Astrocyte (in vitro differentiated cells and primary cell): ENCODE measurements around the gene DNAJC5. TPM values are rescaled to one million over a fixed set of nuclear protein-coding genes. Genes with fewer than 3 reads are reported as not detected.

Experiments used
- DNase-seq: peaks from one replicate; pipeline ENCODE4 v3.0.0-alpha.2; 2010; ENCODE audit warnings: low read depth
- FAIRE-seq: peaks from 2 replicates; lab custom pipeline; 2011; peaks lifted over from hg19 to GRCh38; lab: Jason Lieb, UNC
- H2AFZ ChIP-seq: 2 replicates; pipeline ENCODE4 v1.6.0; 2012; ENCODE audit warnings: low read depth, low read length, inconsistent platforms
- H3K27ac ChIP-seq: 2 replicates; pipeline ENCODE4 v1.5.1; 2011; ENCODE audit warnings: low read depth, low read length, inconsistent platforms
- H3K27me3 ChIP-seq: 2 replicates; pipeline ENCODE4 v1.6.0; 2011; ENCODE audit warnings: low read length, inconsistent platforms; ENCODE audit not compliant: insufficient read depth
- H3K36me3 ChIP-seq: 2 replicates; pipeline ENCODE4 v1.5.1; 2011; ENCODE audit warnings: low read length, inconsistent platforms; ENCODE audit not compliant: insufficient read depth
- H3K4me1 ChIP-seq: 2 replicates; pipeline ENCODE4 v1.5.1; 2011; ENCODE audit warnings: low read length, inconsistent platforms; ENCODE audit not compliant: insufficient read depth
- H3K4me2 ChIP-seq: 2 replicates; pipeline ENCODE4 v1.6.0; 2012; ENCODE audit warnings: low read length, inconsistent platforms
- H3K4me3 ChIP-seq: 2 replicates; pipeline ENCODE4 v1.5.1; 2011; ENCODE audit warnings: low read depth, mild to moderate bottlenecking, low read length, inconsistent platforms; ENCODE audit not compliant: insufficient read depth
- H3K79me2 ChIP-seq: 2 replicates; pipeline ENCODE4 v1.6.0; 2012; ENCODE audit warnings: mild to moderate bottlenecking, low read length, inconsistent platforms; ENCODE audit not compliant: insufficient read depth
- H3K9ac ChIP-seq: 2 replicates; pipeline ENCODE4 v1.6.0; 2012; ENCODE audit warnings: mild to moderate bottlenecking, low read length, inconsistent platforms
- H3K9me3 ChIP-seq: 2 replicates; pipeline ENCODE4 v1.5.1; 2012; ENCODE audit warnings: low read depth, mild to moderate bottlenecking, low read length, inconsistent platforms; ENCODE audit not compliant: insufficient read depth
- H4K20me1 ChIP-seq: 2 replicates; pipeline ENCODE4 v1.6.0; 2012; ENCODE audit warnings: low read length, inconsistent platforms; ENCODE audit not compliant: insufficient read depth
- H3K27ac Mint-ChIP-seq: one replicate; pipeline ENCODE4 v1.8.0; 2021; ENCODE audit warnings: mild to moderate bottlenecking, mixed read lengths; ENCODE audit not compliant: unreplicated experiment
- H3K27me3 Mint-ChIP-seq: one replicate; pipeline ENCODE4 v1.8.0; 2021; ENCODE audit warnings: low read depth, mixed read lengths; ENCODE audit not compliant: unreplicated experiment
- H3K36me3 Mint-ChIP-seq: one replicate; pipeline ENCODE4 v1.8.0; 2021; ENCODE audit warnings: low read depth, mixed read lengths; ENCODE audit not compliant: unreplicated experiment
- H3K4me1 Mint-ChIP-seq: one replicate; pipeline ENCODE4 v1.8.0; 2021; ENCODE audit warnings: low read depth, mixed read lengths; ENCODE audit not compliant: unreplicated experiment
- H3K4me3 Mint-ChIP-seq: one replicate; pipeline ENCODE4 v1.8.0; 2021; ENCODE audit warnings: mild to moderate bottlenecking, moderate library complexity, mixed read lengths; ENCODE audit not compliant: unreplicated experiment
- H3K9me3 Mint-ChIP-seq: one replicate; pipeline ENCODE4 v1.8.0; 2021; ENCODE audit warnings: mild to moderate bottlenecking, mixed read lengths; ENCODE audit not compliant: unreplicated experiment
- CTCF ChIP-seq: IDR thresholded peaks from 2 replicates; pipeline ENCODE4 v1.5.1; 2011; ENCODE audit warnings: low read depth, mild to moderate bottlenecking, inconsistent platforms, low read length, moderate library complexity; ENCODE audit not compliant: insufficient read depth
- EZH2 ChIP-seq: IDR thresholded peaks from 2 replicates; pipeline ENCODE4 v1.6.1; 2012; ENCODE audit warnings: mild to moderate bottlenecking, low read length, inconsistent platforms; ENCODE audit not compliant: insufficient read depth
- total RNA-seq: library from RNA; stranded (reverse); gene quantifications from 2 replicates; pipeline ENCODE4 v1.2.1, GENCODE V29; 2021

The DNAJC5 gene
- total RNA-seq, 1 donor from 2014 or later: 64.6 TPM

- no peak overlapping the region for H2AFZ ChIP-seq
- no peak overlapping the region for H3K4me3 ChIP-seq
- no peak for TF ChIP-seq EZH2
- TF ChIP-seq CTCF: no peak
- H3K27me3 ChIP-seq: no peaks in the 10 kb centered on the region
- H3K79me2 ChIP-seq: peaks cover 90% of the 10 kb centered on the region
- H3K27ac ChIP-seq: no peak overlapping the region
- H3K27ac Mint-ChIP-seq: no peak overlapping the region
- no peak overlapping the region for H3K9ac ChIP-seq
- H4K20me1 ChIP-seq: peaks cover 88% of the 10 kb centered on the region
- H3K36me3 Mint-ChIP-seq: no peaks in the 10 kb centered on the region
- no peaks in the 10 kb centered on the region for H3K9me3 ChIP-seq
- no peaks in the 10 kb centered on the region for H3K9me3 Mint-ChIP-seq
- H3K36me3 ChIP-seq: no peaks in the 10 kb centered on the region
- peaks cover 12% of the 10 kb centered on the region for H3K4me1 Mint-ChIP-seq
- no peak overlapping the region for H3K4me2 ChIP-seq
- DNase-seq (no peak), FAIRE-seq (no peak)
- H3K27me3 Mint-ChIP-seq: no peaks in the 10 kb centered on the region
- H3K4me1 ChIP-seq: peaks cover 21% of the 10 kb centered on the region
- no peak overlapping the region for H3K4me3 Mint-ChIP-seq
Observed at GRCh38 chr20:63951398-63952209, 56.7 kb downstream of the DNAJC5 start.

GRCh38 chr20:63952210-63952535, 57.2 kb downstream of the DNAJC5 start:
- DNase-seq (no peak), FAIRE-seq (no peak)
- Histone ChIP-seq H3K27ac (no peak overlapping the region), H4K20me1 (peaks cover 82% of the 10 kb centered on the region), H3K79me2 (peaks cover 86% of the 10 kb centered on the region), H3K4me3 (no peak overlapping the region), H3K4me1 (peaks cover 27% of the 10 kb centered on the region), H3K9me3 (no peaks in the 10 kb centered on the region), H3K4me2 (no peak overlapping the region), H2AFZ (no peak overlapping the region), H3K36me3 (no peaks in the 10 kb centered on the region), H3K27me3 (no peaks in the 10 kb centered on the region), H3K9ac (no peak overlapping the region)
- Mint-ChIP-seq H3K27ac (no peak overlapping the region), H3K4me1 (peaks cover 12% of the 10 kb centered on the region), H3K36me3 (no peaks in the 10 kb centered on the region), H3K4me3 (no peak overlapping the region), H3K27me3 (no peaks in the 10 kb centered on the region), H3K9me3 (no peaks in the 10 kb centered on the region)
- TF ChIP-seq CTCF: no peak
- TF ChIP-seq EZH2: no peak

- H3K4me1 Mint-ChIP-seq: peaks cover 12% of the 10 kb centered on the region
- FAIRE-seq (no peak), DNase-seq (no peak)
- H3K9me3 Mint-ChIP-seq: no peaks in the 10 kb centered on the region
- no peak overlapping the region for H3K9ac ChIP-seq
- H3K9me3 ChIP-seq: no peaks in the 10 kb centered on the region
- H3K4me3 ChIP-seq: no peak overlapping the region
- H2AFZ ChIP-seq: no peak overlapping the region
- H3K27me3 Mint-ChIP-seq: no peaks in the 10 kb centered on the region
- no peaks in the 10 kb centered on the region for H3K36me3 ChIP-seq
- H3K27ac ChIP-seq: no peak overlapping the region
- no peak for TF ChIP-seq EZH2
- TF ChIP-seq CTCF: no peak
- peaks cover 80% of the 10 kb centered on the region for H3K79me2 ChIP-seq
- no peaks in the 10 kb centered on the region for H3K27me3 ChIP-seq
- peaks cover 76% of the 10 kb centered on the region for H4K20me1 ChIP-seq
- H3K4me1 ChIP-seq: peaks cover 31% of the 10 kb centered on the region
- no peak overlapping the region for H3K4me2 ChIP-seq
- no peak overlapping the region for H3K27ac Mint-ChIP-seq
- no peak overlapping the region for H3K4me3 Mint-ChIP-seq
- no peaks in the 10 kb centered on the region for H3K36me3 Mint-ChIP-seq
Observed at GRCh38 chr20:63952769-63953168, 57.8 kb downstream of the DNAJC5 start.
